Right lung (tissue), 5 donors: Measurements from ENCODE around the gene LFNG. TPM values are rescaled to one million over a fixed set of nuclear protein-coding genes. Genes with fewer than 3 reads are reported as not detected.
A peak's percentile ranks its signal among the peaks of the same experiment; 100 is the strongest.

Experiments
- DNase-seq, 2 donors: peaks; one replicate each; pipeline ENCODE4 v3.0.0-alpha.2; 2013
- polyA plus RNA-seq, 5 donors: library from polyadenylated mRNA; unstranded; fragments of 120-200 nt; gene quantifications; one replicate each; pipeline versions ENCODE4 v1.2.1 to v1.2.3, GENCODE V29; 2013; ENCODE audit warnings: inconsistent platforms in 1 of 5, low replicate concordance in 1 of 5; ENCODE audit not compliant: insufficient read length in 5 of 5, insufficient read depth in 1 of 5

LFNG gene
- polyA plus RNA-seq, 5 donors, result 6.2 to 13.6 (median 9.3) TPM

- no peak for DNase-seq
These were observed 38.4 kb upstream of the LFNG start for GRCh38 chr7:2481195-2481594.

DNA sequence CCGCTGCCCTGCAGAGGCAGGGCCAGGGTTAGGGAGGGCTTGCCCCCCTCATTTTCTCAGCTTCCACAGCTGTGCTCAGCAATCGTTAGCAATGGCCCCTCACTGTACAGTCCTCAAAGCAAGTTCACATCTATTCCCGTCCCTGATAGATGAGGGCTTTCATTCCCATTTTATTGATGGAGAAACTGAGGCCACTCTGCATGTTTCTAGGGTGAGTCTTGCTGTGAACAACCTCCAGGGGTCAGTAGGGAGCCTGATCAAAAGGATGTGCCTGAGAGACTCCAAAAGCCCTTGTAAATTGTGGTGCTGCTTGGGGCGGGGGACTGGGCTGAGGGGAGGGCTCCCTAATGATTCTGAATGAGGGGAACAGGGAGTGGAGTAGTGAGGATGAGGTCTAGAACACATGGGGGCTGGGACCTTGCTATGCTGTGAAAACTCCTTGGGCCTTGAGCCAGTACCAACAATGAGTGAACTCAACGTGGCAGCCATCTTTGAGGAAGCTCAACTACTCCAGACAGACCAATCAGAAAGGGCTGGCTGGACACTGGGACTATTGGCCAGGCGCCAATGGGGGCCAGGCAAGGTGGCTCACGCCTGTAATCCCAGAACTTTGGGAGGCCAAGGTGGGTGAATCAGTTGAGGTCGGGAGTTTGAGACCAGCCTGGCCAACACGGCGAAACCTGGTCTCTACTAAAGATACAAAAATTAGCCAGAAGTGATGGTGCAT lies 36.7 kb upstream of the LFNG start:
- no peak for DNase-seq

DNA sequence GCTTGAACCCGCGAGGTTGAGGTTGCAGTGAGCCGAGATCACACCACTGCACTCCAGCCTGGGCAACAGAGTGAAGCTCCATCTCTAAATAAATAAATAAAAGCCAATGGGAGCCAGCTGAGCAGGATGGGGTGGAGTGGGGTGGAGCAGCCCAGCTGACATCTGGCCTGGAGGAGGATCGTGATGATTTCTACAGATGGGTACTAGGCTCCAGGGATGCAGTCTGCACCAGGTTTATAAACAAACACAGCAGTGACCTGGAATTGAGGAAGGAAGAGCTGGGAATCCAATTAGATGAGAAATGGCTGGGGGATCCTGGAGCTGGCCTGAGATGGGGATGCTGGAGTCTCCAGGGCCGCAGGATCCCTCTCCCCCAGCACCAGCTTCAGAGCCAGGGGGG lies 36.1 kb upstream of the LFNG start:
- no peak for DNase-seq

DNA sequence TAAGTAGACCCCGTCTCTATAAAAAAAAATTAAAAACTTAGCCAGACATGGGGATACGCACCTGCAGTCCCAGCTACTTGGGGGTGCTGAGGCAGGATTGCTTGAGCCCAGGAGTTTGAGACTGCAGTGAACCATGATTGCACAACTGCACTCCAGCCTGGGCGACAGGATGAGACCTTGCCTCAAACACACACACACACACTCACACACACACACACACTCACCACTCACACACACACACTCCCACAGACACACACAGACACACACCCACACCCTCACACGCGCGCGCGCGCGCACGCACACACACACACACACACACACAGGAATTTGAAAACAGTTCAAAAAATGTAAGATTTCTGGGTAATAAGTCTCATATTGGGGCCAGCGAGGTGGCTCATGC lies 34.7 kb upstream of the LFNG start:
- no peak for DNase-seq

- DNase-seq, result no peak
These were observed 31.8 kb upstream of the LFNG start for GRCh38 chr7:2487586-2488271.

- no peak for DNase-seq
These were observed 31.3 kb upstream of the LFNG start for GRCh38 chr7:2488272-2488645.

DNA sequence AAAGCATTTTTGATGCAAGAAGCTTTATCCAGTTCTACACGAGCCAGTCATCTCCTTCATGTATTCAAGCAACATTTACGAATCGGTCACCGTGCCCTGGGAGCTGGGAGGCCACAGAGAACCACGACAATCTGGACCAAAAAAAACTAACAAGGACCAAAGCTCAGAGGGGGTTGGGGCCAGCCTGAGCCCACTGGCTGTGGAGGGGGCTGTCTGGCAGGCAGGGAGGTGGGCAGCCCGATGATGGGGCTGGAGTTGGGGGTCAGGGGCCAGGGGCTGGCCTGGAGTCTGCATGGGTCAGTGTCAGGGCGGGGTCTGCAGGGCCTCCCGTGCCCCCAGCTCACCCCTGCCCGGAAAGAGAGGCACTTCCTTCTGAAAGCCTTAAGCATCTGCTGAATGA lies 30.9 kb upstream of the LFNG start:
- no peak for DNase-seq

- DNase-seq, result no peak
These were observed 29.4 kb upstream of the LFNG start for GRCh38 chr7:2490181-2490651.

GRCh38 chr7:2492038-2492437 lies 27.5 kb upstream of the LFNG start:
- DNase-seq, result no peak

DNA sequence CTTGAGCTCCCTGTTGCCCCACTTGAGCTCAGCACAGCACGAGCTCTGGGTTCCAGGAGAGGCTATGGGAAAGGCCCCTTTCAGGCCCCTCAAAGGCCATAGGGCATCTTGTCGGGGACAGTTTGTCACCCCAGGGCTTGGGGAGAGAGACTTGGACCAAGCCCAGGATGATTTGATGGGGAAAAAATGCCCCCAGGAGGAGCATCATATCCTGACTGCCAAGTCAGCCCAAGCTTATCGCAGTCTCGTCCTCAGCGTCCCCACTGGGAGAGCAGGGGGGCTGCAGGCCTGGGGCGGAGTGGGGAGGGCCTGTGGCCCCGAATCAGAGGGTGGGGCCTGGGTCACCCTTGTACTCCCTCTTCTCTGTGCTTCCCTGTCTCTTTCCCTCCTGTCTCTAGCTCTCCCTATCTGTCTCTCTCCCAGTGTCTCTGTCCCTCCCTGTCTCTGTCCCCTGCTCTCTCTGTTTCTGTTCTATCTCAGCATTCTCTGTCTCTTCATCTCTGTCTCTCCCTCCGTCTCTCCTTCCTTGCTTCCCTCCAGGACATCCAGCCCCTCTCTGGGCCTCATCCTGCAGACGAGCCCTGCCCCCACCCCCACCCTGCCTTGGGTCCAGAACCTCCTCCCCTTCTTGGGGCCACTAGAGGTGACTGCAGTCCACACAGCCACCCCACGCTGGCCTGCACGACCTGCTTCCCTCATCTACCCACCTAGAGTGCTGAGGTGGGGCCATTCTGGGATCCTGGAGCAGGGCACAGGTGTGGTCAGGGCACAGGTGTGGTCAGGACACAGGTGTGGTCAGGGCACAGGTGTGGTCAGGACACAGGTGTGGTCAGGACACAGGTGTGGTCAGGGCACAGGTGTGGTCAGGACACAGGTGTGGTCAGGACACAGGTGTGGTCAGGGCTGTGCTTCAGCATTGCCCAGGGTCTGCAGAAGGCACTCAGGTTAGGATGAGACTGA lies 26.1 kb upstream of the LFNG start:
- DNase-seq, result no peak

- no peak for DNase-seq
These were observed 25.1 kb upstream of the LFNG start for GRCh38 chr7:2494191-2495130.

DNA sequence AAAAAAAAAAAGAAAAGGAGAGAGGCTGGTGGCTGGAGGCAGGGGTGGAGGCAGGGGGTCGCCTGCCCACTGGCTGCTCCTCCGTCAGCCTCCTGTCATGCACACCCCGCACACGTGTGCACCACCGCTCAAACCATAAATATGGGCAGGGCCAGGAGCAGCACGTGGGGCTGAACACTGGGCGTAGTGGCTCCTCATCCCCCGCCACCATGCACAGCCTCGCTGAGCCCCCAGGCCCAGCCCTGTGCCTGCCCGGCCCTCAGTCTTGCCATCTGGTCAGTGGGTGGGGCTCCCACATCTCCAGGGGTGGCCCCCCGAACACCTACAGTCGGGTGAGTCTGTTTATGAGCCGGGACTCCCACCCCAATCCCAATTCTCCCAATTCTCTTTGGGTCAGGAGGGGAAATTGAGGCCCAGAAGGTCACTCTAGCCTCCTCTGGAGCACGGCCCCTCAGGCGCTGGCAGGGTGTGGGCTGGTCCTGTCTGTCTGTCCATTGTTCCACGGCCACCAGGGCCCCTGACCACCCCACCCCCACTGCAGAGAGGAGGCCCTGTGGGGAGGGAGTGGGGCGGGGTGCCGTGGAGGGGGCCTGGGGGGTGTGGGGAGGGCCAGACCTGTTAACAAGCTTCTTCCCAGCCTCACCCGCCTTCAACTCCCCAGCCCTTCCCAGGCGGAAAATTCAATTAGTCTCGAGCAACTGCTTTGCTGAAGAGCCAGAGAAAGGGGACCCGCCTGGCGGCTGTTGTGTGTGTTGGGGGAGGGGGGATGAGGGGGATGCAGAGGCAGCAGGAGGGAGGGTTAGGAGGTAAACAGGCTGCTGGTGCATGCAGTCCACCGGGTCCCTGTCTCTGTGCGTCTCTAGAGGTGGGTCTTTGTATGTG lies 23.9 kb upstream of the LFNG start:
- DNase-seq, result no peak

- no peak for DNase-seq
These were observed 23.2 kb upstream of the LFNG start for GRCh38 chr7:2496375-2496774.

DNA sequence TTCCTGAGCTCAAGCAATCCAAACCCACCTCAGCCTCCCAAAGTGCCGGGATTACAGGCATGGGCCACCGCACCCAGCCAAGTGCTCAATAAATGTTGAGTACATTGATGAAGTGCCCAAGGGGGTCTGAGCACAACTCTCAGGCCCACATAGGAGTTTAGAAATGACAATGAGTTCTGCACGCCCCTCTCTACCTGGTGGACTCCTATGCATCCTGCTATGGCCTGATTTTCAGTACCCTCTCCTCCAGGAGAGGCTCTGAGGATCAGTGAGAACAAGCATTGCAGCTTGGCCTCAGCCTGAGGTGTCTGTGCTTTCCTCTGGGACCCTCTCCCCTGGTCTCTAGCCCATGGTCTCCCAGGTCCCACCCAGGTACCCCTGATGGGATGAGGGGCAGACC lies 22.5 kb upstream of the LFNG start:
- no peak for DNase-seq

DNA sequence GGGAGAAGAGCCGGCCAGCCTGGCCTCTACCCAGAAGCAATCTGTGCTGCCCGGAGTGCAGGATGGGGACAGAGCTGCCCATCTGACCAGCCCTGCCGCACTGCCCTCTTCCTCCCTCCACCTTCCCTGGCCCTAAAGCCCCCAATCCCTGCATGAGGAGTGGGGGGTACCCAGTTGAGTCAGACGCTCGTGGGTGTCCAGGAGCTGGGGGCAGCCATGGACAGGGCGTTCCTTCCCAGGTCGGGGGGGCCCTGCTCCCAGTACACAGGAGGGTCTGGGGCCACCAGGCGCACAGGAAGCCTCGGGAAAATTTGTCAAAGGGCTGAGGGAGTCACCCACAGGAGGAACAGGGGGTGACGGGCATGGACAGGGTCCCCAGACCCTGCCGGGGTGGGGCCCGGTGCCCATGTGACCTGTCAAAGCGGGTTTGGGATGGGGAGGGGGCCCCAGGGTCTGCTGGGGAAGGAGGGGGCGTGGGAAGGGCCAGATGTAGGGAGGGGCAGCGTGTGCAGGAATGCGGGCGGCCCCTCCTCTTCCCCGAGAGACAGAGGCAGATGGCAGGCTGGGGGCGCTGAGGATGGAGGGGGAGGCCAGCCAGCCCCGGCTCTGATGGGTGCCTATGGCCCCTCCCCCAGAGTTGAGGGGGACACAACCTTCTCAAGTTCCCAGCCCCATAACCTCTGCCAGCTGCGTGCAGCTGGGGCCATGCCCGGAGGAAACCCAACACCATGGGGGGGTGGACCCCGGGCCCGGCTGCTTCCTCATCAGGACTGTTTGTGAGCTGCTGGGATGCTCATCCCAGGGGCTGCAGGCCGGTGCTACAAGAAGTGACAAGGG lies 21.9 kb upstream of the LFNG start:
- DNase-seq, result peak; percentile 70 to 73

- DNase-seq, result no peak
These were observed 20.9 kb upstream of the LFNG start for GRCh38 chr7:2498708-2499107.

GRCh38 chr7:2499181-2499580 lies 20.4 kb upstream of the LFNG start:
- DNase-seq, result no peak

DNA sequence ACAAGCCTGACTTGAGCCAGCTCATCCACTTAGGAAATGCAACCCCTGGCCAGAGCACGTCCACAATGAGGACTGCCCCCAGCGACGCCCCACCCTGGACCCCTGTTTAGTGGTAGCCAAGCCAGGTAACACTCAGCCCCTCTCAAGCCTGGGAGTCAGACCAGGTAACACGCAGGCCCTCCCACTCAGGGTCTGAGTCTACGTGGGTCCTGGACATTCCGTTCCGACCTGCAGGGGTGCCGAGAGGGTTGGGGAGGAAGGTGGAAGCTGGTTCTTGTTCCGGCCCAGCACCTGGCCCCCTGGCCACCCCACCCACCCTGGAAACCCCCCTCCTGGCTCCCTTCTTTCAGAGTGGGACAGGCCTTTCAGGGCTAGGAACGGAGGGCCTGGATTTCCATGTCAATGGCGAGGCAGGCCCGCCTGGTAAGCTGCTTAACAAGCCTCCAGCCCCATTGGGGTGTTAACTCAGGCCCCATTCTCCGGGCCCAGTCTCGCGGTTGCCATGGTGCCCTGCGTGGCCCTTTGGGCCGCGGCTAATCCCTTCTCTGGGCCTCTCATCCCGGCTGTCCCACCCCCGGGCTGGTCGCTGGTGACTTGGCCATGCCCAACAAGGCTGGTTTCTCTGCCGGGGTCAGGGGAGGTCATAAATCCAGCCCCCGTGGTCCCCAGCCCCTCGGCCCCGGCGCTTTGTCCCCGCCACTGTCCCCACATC lies 19.7 kb upstream of the LFNG start:
- DNase-seq, result no peak

DNA sequence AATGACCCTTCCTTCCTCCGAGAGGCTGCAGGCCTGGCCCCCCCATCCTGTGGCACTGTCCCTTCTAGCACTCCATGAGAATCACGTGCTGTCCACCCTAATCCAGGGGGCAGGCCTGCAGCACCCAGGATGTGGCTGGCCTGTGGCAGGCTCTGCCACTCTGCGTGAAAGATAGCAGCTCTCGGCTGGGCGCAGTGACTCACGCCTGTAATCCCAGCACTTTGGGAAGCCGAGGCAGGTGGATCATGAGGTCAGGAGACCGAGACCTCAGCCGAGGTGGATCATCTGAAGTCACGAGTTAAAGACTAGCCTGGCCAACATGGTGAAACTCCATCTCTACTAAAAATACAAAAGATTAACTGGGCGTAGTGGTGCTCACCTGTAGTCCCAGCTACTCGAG lies 18.9 kb upstream of the LFNG start:
- DNase-seq, result no peak
